ENCODE measurements around the gene PRDM9.
"Not testable (repeated sequence)": the region's sequence is repeated elsewhere in the genome, so short reads cannot be mapped to it uniquely, and the experiment has no call there.

Gene PRDM9

GRCh38 chr5:23482642-23483041 lies 24.8 kb upstream of the PRDM9 start:
- Histone ChIP-seq H3K27me3 (ENCODE audit: insufficient read depth, poor library complexity, severe bottlenecking) (no peaks in the 10 kb centered on the region), H3K4me3 (replicated peaks; ENCODE audit: insufficient read depth, low read length) (no peak overlapping the region), H3K27ac (replicated peaks) (no peak overlapping the region)
- no peak for TF ChIP-seq POLR2AphosphoS5 (IDR thresholded peaks at IDR 0.05; ENCODE audit: low read depth)
- no peak for TF ChIP-seq GABPA (IDR thresholded peaks at IDR 0.05; ENCODE audit: low read depth)
- no peak for TF ChIP-seq CTCF (IDR thresholded peaks at IDR 0.05; ENCODE audit: insufficient read depth, low read length)
- TF ChIP-seq, protein P1, sequence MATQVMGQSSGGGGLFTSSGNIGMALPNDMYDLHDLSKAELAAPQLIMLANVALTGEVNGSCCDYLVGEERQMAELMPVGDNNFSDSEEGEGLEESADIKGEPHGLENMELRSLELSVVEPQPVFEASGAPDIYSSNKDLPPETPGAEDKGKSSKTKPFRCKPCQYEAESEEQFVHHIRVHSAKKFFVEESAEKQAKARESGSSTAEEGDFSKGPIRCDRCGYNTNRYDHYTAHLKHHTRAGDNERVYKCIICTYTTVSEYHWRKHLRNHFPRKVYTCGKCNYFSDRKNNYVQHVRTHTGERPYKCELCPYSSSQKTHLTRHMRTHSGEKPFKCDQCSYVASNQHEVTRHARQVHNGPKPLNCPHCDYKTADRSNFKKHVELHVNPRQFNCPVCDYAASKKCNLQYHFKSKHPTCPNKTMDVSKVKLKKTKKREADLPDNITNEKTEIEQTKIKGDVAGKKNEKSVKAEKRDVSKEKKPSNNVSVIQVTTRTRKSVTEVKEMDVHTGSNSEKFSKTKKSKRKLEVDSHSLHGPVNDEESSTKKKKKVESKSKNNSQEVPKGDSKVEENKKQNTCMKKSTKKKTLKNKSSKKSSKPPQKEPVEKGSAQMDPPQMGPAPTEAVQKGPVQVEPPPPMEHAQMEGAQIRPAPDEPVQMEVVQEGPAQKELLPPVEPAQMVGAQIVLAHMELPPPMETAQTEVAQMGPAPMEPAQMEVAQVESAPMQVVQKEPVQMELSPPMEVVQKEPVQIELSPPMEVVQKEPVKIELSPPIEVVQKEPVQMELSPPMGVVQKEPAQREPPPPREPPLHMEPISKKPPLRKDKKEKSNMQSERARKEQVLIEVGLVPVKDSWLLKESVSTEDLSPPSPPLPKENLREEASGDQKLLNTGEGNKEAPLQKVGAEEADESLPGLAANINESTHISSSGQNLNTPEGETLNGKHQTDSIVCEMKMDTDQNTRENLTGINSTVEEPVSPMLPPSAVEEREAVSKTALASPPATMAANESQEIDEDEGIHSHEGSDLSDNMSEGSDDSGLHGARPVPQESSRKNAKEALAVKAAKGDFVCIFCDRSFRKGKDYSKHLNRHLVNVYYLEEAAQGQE (IDR thresholded peaks at IDR 0.05; ENCODE audit: insufficient replicate concordance, low read depth): no peak
- TF ChIP-seq SPI1 (IDR thresholded peaks at IDR 0.05; ENCODE audit: borderline replicate concordance, low read depth): no peak
- no peak for DNase-seq (ENCODE audit: low read depth in 1 of 2, low spot score in 1 of 2)

- no peaks in the 10 kb centered on the region for H3K27me3 ChIP-seq (ENCODE audit: insufficient read depth, poor library complexity, severe bottlenecking)
- DNase-seq (ENCODE audit: low read depth in 1 of 2, low spot score in 1 of 2): no peak
- TF ChIP-seq POLR2AphosphoS5 (IDR thresholded peaks at IDR 0.05; ENCODE audit: low read depth) (no peak), SPI1 (IDR thresholded peaks at IDR 0.05; ENCODE audit: borderline replicate concordance, low read depth) (no peak), CTCF (IDR thresholded peaks at IDR 0.05; ENCODE audit: insufficient read depth, low read length) (no peak)
- H3K4me3 ChIP-seq (replicated peaks; ENCODE audit: insufficient read depth, low read length): no peak overlapping the region
- no peak overlapping the region for H3K27ac ChIP-seq (replicated peaks)
Measured at GRCh38 chr5:23483090-23483489, 24.3 kb upstream of the PRDM9 start.

GRCh38 chr5:23484096-23484495 lies 23.3 kb upstream of the PRDM9 start:
- Histone ChIP-seq H3K27me3 (ENCODE audit: insufficient read depth, poor library complexity, severe bottlenecking) (no peaks in the 10 kb centered on the region), H3K27ac (replicated peaks) (no peak overlapping the region), H3K4me3 (replicated peaks; ENCODE audit: insufficient read depth, low read length) (no peak overlapping the region)
- TF ChIP-seq SPI1 (IDR thresholded peaks at IDR 0.05; ENCODE audit: borderline replicate concordance, low read depth) (no peak), CTCF (IDR thresholded peaks at IDR 0.05; ENCODE audit: insufficient read depth, low read length) (no peak), GABPA (IDR thresholded peaks at IDR 0.05; ENCODE audit: low read depth) (no peak), POLR2AphosphoS5 (IDR thresholded peaks at IDR 0.05; ENCODE audit: low read depth) (no peak)
- TF ChIP-seq, protein P1 (IDR thresholded peaks at IDR 0.05; ENCODE audit: insufficient replicate concordance, low read depth): no peak
- no peak for DNase-seq (ENCODE audit: low read depth in 1 of 2, low spot score in 1 of 2)

DNA sequence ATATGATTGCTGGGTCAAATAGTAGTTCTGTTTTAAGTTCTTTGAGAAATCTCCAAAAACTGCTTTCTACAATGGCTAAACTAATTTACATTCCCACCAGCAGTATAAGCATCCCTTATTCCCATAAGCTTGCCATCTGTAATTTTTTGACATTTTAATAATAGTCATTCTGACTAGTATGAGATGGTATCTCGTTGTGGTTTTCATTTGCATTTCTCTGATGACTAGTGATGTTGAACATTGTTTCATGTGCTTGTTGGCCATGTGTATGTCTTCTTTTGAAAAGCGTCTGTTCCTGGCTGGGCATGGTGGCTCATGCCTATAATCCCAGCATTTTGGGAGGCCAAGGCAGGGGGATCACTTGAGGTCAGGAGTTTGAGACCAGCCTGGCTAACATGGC lies 21.2 kb upstream of the PRDM9 start:
- DNase-seq (ENCODE audit: low read depth in 1 of 2, low spot score in 1 of 2); H3K27me3 ChIP-seq (ENCODE audit: insufficient read depth, poor library complexity, severe bottlenecking); H3K27ac ChIP-seq (replicated peaks); H3K4me3 ChIP-seq (replicated peaks; ENCODE audit: insufficient read depth, low read length): not testable (repeated sequence)

Measured in HL-60 (cell line).